Right forelimb (tissue), 1 donor: ENCODE data around the gene MUC22.
"Not testable (repeated sequence)": the region's sequence is repeated elsewhere in the genome, so short reads cannot be mapped to it uniquely, and the experiment has no call there.

Experiments
- DNase-seq: peaks from one replicate; pipeline ENCODE4 v3.0.0-alpha.2; 2018

MUC22 gene

GRCh38 chr6:31041372-31041974 is 31.2 kb downstream of the MUC22 start:
- DNase-seq, result no peak

GRCh38 chr6:31042806-31043205 is 32.5 kb downstream of the MUC22 start:
- DNase-seq, result peak; percentile 48

- DNase-seq, result no peak
These were observed 37.8 kb downstream of the MUC22 start for GRCh38 chr6:31048099-31048498.

- no peak for DNase-seq
These were observed 39.2 kb downstream of the MUC22 start for GRCh38 chr6:31049518-31049917.

GRCh38 chr6:31053187-31053586 is 42.9 kb downstream of the MUC22 start:
- not testable (repeated sequence) for DNase-seq

- no peak for DNase-seq
These were observed 43.6 kb downstream of the MUC22 start for GRCh38 chr6:31053873-31054272.

GRCh38 chr6:31055441-31055840 is 45.2 kb downstream of the MUC22 start:
- DNase-seq, result no peak

- DNase-seq, result no peak
These were observed 47.2 kb downstream of the MUC22 start for GRCh38 chr6:31057426-31058003.

GRCh38 chr6:31058128-31058894 is 48.0 kb downstream of the MUC22 start:
- DNase-seq, result no peak

GRCh38 chr6:31060145-31060544 is 49.9 kb downstream of the MUC22 start:
- DNase-seq, result no peak

GRCh38 chr6:31063906-31064435 is 53.7 kb downstream of the MUC22 start:
- no peak for DNase-seq

- DNase-seq, result no peak
These were observed 55.3 kb downstream of the MUC22 start for GRCh38 chr6:31065556-31065955.

GRCh38 chr6:31067028-31067427 is 56.8 kb downstream of the MUC22 start:
- not testable (repeated sequence) for DNase-seq

GRCh38 chr6:31067891-31068668 is 57.8 kb downstream of the MUC22 start:
- DNase-seq, result not testable (repeated sequence)

GRCh38 chr6:31068669-31069340 is 58.5 kb downstream of the MUC22 start:
- peak; percentile 57 for DNase-seq

GRCh38 chr6:31070711-31071197 is 60.5 kb downstream of the MUC22 start:
- peak; percentile 63 for DNase-seq

- DNase-seq, result no peak
These were observed 64.1 kb downstream of the MUC22 start for GRCh38 chr6:31074401-31074800.

GRCh38 chr6:31075528-31075927 is 65.3 kb downstream of the MUC22 start:
- no peak for DNase-seq

GRCh38 chr6:31076611-31077010 is 66.3 kb downstream of the MUC22 start:
- no peak for DNase-seq

- peak; percentile 70 for DNase-seq
These were observed 69.5 kb downstream of the MUC22 start for GRCh38 chr6:31079656-31080261.

GRCh38 chr6:31081872-31082271 is 71.6 kb downstream of the MUC22 start:
- no peak for DNase-seq
